ENCODE data around the gene SMIM29. TPM values are rescaled to one million over a fixed set of nuclear protein-coding genes. Genes with fewer than 3 reads are reported as not detected.

The SMIM29 gene
- total and polyA plus RNA-seq, 10 of the 15 experiments (the other 5 are each of a cell fraction or from before 2014, with no cell fraction given) = 7.1 to 30.0 (median 16.2) TPM

- POLR2A ChIA-PET = no interaction called here
Observed at GRCh38 chr6:34205916-34206315, 42.9 kb downstream of the SMIM29 start.

GRCh38 chr6:34205466-34205865, 43.3 kb downstream of the SMIM29 start:
- no peak; the same call in 2 of the 3 replicates for ATAC-seq
- FAIRE-seq = no peak

More at GRCh38 chr6:34205916-34206315, 42.9 kb downstream of the SMIM29 start:
- intact Hi-C loops (cut with micrococcal nuclease; ENCODE audit: unreplicated experiment) = no loop called here
- CTCF ChIA-PET = interaction anchor here (0.6 to 1.3 kb wide), 2 partner anchors 15 to 44 kb away, joined by 3 to 4 read pairs; no protein-coding TSS in a partner anchor
- Histone ChIP-seq H3K4me3 (no peak overlapping the region), H2AFZ (ENCODE audit: control insufficient read depth, low read depth, low read length) (no peak overlapping the region), H3K36me3 (ENCODE audit: control insufficient read depth in 2 of 2, insufficient read depth in 2 of 2, low read length in 1 of 2) (no peaks in the 10 kb centered on the region), H3K79me2 (ENCODE audit: control insufficient read depth, insufficient read depth, low read length) (no peaks in the 10 kb centered on the region), H3K4me2 (ENCODE audit: control insufficient read depth, insufficient read depth) (no peak overlapping the region), H3K27me3 (replicated peaks in 1 of 2; ENCODE audit: control insufficient read depth in 2 of 2, insufficient read depth in 2 of 2, low read length in 1 of 2) (no peaks in the 10 kb centered on the region), H3K9ac (ENCODE audit: control insufficient read depth, insufficient read depth, low read length) (no peak overlapping the region), H3K4me1 (ENCODE audit: control insufficient read depth, insufficient read depth, low read length) (no peaks in the 10 kb centered on the region), H3K9me3 (replicated peaks; ENCODE audit: control insufficient read depth, insufficient read depth, low read length) (peaks cover 4% of the 10 kb centered on the region; the same call in 1 of the 3 replicates), H3K27ac (ENCODE audit: control insufficient read depth, insufficient read depth) (no peak overlapping the region), H4K20me1 (ENCODE audit: control insufficient read depth, insufficient read depth) (no peaks in the 10 kb centered on the region)
- no peak for TF ChIP-seq SRF (IDR thresholded peaks at IDR 0.05; ENCODE audit: low read depth in 2 of 2, low read length in 2 of 2)
- no peak for TF ChIP-seq NFYB (IDR thresholded peaks at IDR 0.05; ENCODE audit: insufficient read depth, low read depth, low read length)
- no peak for TF ChIP-seq BMI1 (IDR thresholded peaks at IDR 0.05; ENCODE audit: borderline replicate concordance)
- no peak for TF ChIP-seq MYB (IDR thresholded peaks at IDR 0.05; ENCODE audit: borderline replicate concordance, low read depth, low read length)
- no peak for TF ChIP-seq RBBP5 (conservative IDR thresholded peaks at IDR 0.05)
- TF ChIP-seq SPI1 (IDR thresholded peaks at IDR 0.05; ENCODE audit: borderline replicate concordance, insufficient read depth, low read depth, low read length) = no peak
- FAIRE-seq = no peak
- WGBS (ENCODE audit: insufficient coverage, insufficient replicate concordance, low lambda C conversion rate, missing lambda C conversion rate) = 79% methylated on average over 2 of the region's 2 CpGs
- SMC1A ChIA-PET (ENCODE audit: uncharacterized antibody, unreplicated experiment) = no interaction called here
- no peak for ATAC-seq
- in situ Hi-C loops (cut with MboI) = no loop called here
- RAD21 ChIA-PET (ENCODE audit: unreplicated experiment) = interaction anchor here (0.5 to 1.2 kb wide), 3 partner anchors 10 to 599 kb away, joined by 3 to 4 read pairs (median 4); no protein-coding TSS in a partner anchor
- no peak for DNase-seq (ENCODE audit: low read depth, low spot score)
- BruUV-seq (replicated peaks) = no TSS peak

More at GRCh38 chr6:34205466-34205865, 43.3 kb downstream of the SMIM29 start:
- intact Hi-C loops (cut with micrococcal nuclease; ENCODE audit: unreplicated experiment) (no loop called here), in situ Hi-C loops (cut with MboI) (no loop called here)
- H3K4me2 ChIP-seq (ENCODE audit: control insufficient read depth, insufficient read depth) = no peak overlapping the region
- BruUV-seq (replicated peaks) = no TSS peak
- POLR2A ChIA-PET = no interaction called here
- no peaks in the 10 kb centered on the region for H3K36me3 ChIP-seq (ENCODE audit: control insufficient read depth in 2 of 2, insufficient read depth in 2 of 2, low read length in 1 of 2)
- peak; percentile 70; the same call in 1 of the 2 replicates for TF ChIP-seq YY1 (IDR thresholded peaks at IDR 0.05; ENCODE audit: low read depth, low read length)
- TF ChIP-seq PBX3 (IDR thresholded peaks at IDR 0.05; ENCODE audit: insufficient replicate concordance, low read depth, low read length) = no peak
- TF ChIP-seq NBN (IDR thresholded peaks at IDR 0.05) = no peak
- H2AFZ ChIP-seq (ENCODE audit: control insufficient read depth, low read depth, low read length) = peak overlapping the region; percentile 15; the same call in 1 of the 2 replicates
- no peak overlapping the region for H3K9ac ChIP-seq (ENCODE audit: control insufficient read depth, insufficient read depth, low read length)
- no peaks in the 10 kb centered on the region for H4K20me1 ChIP-seq (ENCODE audit: control insufficient read depth, insufficient read depth)
- H3K27me3 ChIP-seq (replicated peaks in 1 of 2; ENCODE audit: control insufficient read depth in 2 of 2, insufficient read depth in 2 of 2, low read length in 1 of 2) = no peaks in the 10 kb centered on the region
- H3K79me2 ChIP-seq (ENCODE audit: control insufficient read depth, insufficient read depth, low read length) = no peaks in the 10 kb centered on the region
- no peak overlapping the region for H3K27ac ChIP-seq (ENCODE audit: control insufficient read depth, insufficient read depth)
- no peak overlapping the region for H3K4me3 ChIP-seq
- CTCF ChIA-PET = interaction anchor here (0.5 to 1.3 kb wide), 4 partner anchors 16 to 446 kb away, joined by 3 to 4 read pairs (median 4); no protein-coding TSS in a partner anchor
- peaks cover 4% of the 10 kb centered on the region; the same call in 1 of the 3 replicates for H3K9me3 ChIP-seq (replicated peaks; ENCODE audit: control insufficient read depth, insufficient read depth, low read length)
- WGBS (ENCODE audit: insufficient coverage, insufficient replicate concordance, low lambda C conversion rate, missing lambda C conversion rate) = 67% methylated on average over 3 of the region's 3 CpGs
- H3K4me1 ChIP-seq (ENCODE audit: control insufficient read depth, insufficient read depth, low read length) = no peaks in the 10 kb centered on the region
- no peak for DNase-seq (ENCODE audit: low read depth, low spot score)
- SMC1A ChIA-PET (ENCODE audit: uncharacterized antibody, unreplicated experiment) = no interaction called here
- RAD21 ChIA-PET (ENCODE audit: unreplicated experiment) = interaction anchor here (1.0 to 1.8 kb wide), 3 partner anchors 9 to 211 kb away, joined by 4 to 8 read pairs (median 4); no protein-coding TSS in a partner anchor
